IMR-90 (cell line): ENCODE data around the gene PPP1R13B. TPM values are rescaled to one million over a fixed set of nuclear protein-coding genes. Genes with fewer than 3 reads are reported as not detected.

Source experiments
- ATAC-seq: fragments of 200-7000 bp; cut with Tn5 transposase; 2 replicates; pipeline ENCODE4 v1.9.1; 2020; ENCODE audit warnings: low read depth, mild to moderate bottlenecking, moderate library complexity
- BruUV-seq: library from RNA; stranded (reverse); fragments of 400-500 nt; replicated peaks from 2 replicates; lab custom pipeline; 2021; lab: Mats Ljungman, UMichigan
- CTCF ChIA-PET: fragments of 300-600 bp; formaldehyde crosslinking; extraction: SDS; loops from one replicate; lab custom pipeline; 2021; ENCODE audit warnings: antibody characterized with exemption; lab: Yijun Ruan, JAX
- POLR2A ChIA-PET: fragments of 300-600 bp; sonication (Branson Sonifier 250); formaldehyde crosslinking; loops from one replicate; lab custom pipeline; 2022; ENCODE audit warnings: antibody characterized with exemption; ENCODE audit not compliant: unreplicated experiment; lab: Charles Lee
- DNase-seq: peaks from one replicate; pipeline ENCODE4 v3.0.0; 2013
- H2AFZ ChIP-seq: replicated peaks from 2 replicates; pipeline ENCODE3; 2013; ENCODE audit warnings: low read length, mild to moderate bottlenecking; ENCODE audit not compliant: poor library complexity
- H2AK5ac ChIP-seq: 2 replicates; pipeline ENCODE4 v1.6.1; 2013; ENCODE audit warnings: low read depth, low read length, inconsistent platforms
- H2AK9ac ChIP-seq: replicated peaks from 2 replicates; pipeline ENCODE3; 2013; ENCODE audit warnings: mild to moderate bottlenecking, low read depth, low read length, moderate library complexity; ENCODE audit not compliant: poor library complexity
- H2BK120ac ChIP-seq: 2 replicates; pipeline ENCODE4 v1.6.1; 2013; ENCODE audit warnings: low read depth, low read length, inconsistent platforms
- H2BK15ac ChIP-seq: 3 replicates; pipeline ENCODE4 v1.6.1; 2013; ENCODE audit warnings: low read depth, low read length, inconsistent platforms
- H2BK20ac ChIP-seq: 2 replicates; pipeline ENCODE4 v1.6.1; 2013; ENCODE audit warnings: low read depth, mild to moderate bottlenecking, inconsistent platforms, low read length, moderate library complexity
- H2BK5ac ChIP-seq: 2 replicates; pipeline ENCODE4 v1.6.1; 2013; ENCODE audit warnings: mild to moderate bottlenecking, low read depth, low read length, inconsistent platforms; ENCODE audit not compliant: poor library complexity, severe bottlenecking
- H3K14ac ChIP-seq: replicated peaks from 2 replicates; pipeline ENCODE4 v1.6.1; 2013; ENCODE audit warnings: low read depth, low read length, inconsistent platforms
- H3K18ac ChIP-seq: 2 replicates; pipeline ENCODE4 v1.6.1; 2013; ENCODE audit warnings: low read depth, low read length, control low read depth
- H3K23ac ChIP-seq: 2 replicates; pipeline ENCODE4 v1.6.1; 2013; ENCODE audit warnings: low read depth, low read length, inconsistent platforms
- H3K27ac ChIP-seq: 2 replicates; pipeline ENCODE4 v1.5.1; 2013; ENCODE audit warnings: mild to moderate bottlenecking, control low read depth, low read length; ENCODE audit not compliant: insufficient read depth
- H3K27me3 ChIP-seq: 2 replicates; pipeline ENCODE4 v1.6.1; 2013; ENCODE audit warnings: low read length; ENCODE audit not compliant: control insufficient read depth, insufficient read depth
- H3K36me3 ChIP-seq: 2 replicates; pipeline ENCODE4 v1.6.1; 2013; ENCODE audit warnings: low read length, mixed read lengths; ENCODE audit not compliant: control insufficient read depth, insufficient read depth
- H3K4ac ChIP-seq: 2 replicates; pipeline ENCODE4 v1.6.1; 2013; ENCODE audit warnings: low read depth, low read length, inconsistent platforms
- H3K4me1 ChIP-seq: 2 replicates; pipeline ENCODE4 v1.6.1; 2013; ENCODE audit warnings: low read length, mixed read lengths; ENCODE audit not compliant: control insufficient read depth, insufficient read depth
- H3K4me2 ChIP-seq: 2 replicates; pipeline ENCODE4 v1.6.1; 2013; ENCODE audit warnings: low read depth, mild to moderate bottlenecking, control low read depth, low read length, moderate library complexity
- H3K4me3 ChIP-seq: 2 replicates; pipeline ENCODE4 v1.5.1; 2013; ENCODE audit warnings: low read depth, mild to moderate bottlenecking, control low read depth, low read length, moderate library complexity; ENCODE audit not compliant: insufficient read depth
- H3K56ac ChIP-seq: 2 replicates; pipeline ENCODE4 v1.6.1; 2013; ENCODE audit warnings: low read length, inconsistent platforms; ENCODE audit not compliant: insufficient read depth; ENCODE audit errors: extremely low read depth
- H3K79me1 ChIP-seq, 2 experiments: 2 replicates each; pipeline ENCODE4 v1.6.1; 2013; ENCODE audit warnings: low read length in 2 of 2, inconsistent platforms in 1 of 2, low read depth in 1 of 2
- H3K9ac ChIP-seq: 2 replicates; pipeline ENCODE4 v1.6.1; 2013; ENCODE audit warnings: low read depth, low read length, control low read depth
- H3K9me1 ChIP-seq: 2 replicates; pipeline ENCODE4 v1.6.1; 2013; ENCODE audit warnings: low read length, inconsistent platforms; ENCODE audit not compliant: insufficient read depth
- H3K9me3 ChIP-seq: 2 replicates; pipeline ENCODE4 v1.6.1; 2013; ENCODE audit warnings: low read length; ENCODE audit not compliant: control insufficient read depth, insufficient read depth
- H4K20me1 ChIP-seq: 2 replicates; pipeline ENCODE4 v1.6.1; 2013; ENCODE audit warnings: low read length, inconsistent platforms; ENCODE audit not compliant: insufficient read depth
- H4K5ac ChIP-seq: 2 replicates; pipeline ENCODE4 v1.6.1; 2013; ENCODE audit warnings: mild to moderate bottlenecking, low read depth, low read length, control low read depth
- H4K8ac ChIP-seq, 2 experiments: 2 replicates each; pipeline ENCODE4 v1.6.1; 2013; ENCODE audit warnings: low read depth in 2 of 2, low read length in 2 of 2, control low read depth in 1 of 2, inconsistent platforms in 1 of 2
- H4K91ac ChIP-seq: 2 replicates; pipeline ENCODE4 v1.6.1; 2013; ENCODE audit warnings: low read depth, low read length, inconsistent platforms; ENCODE audit not compliant: insufficient read depth
- BHLHE40 ChIP-seq: fragments of 150-350 bp; IDR thresholded peaks from 2 replicates; pipeline ENCODE4 v1.6.1; 2016; ENCODE audit warnings: mild to moderate bottlenecking, low read depth, low read length
- CEBPB ChIP-seq: IDR thresholded peaks from 2 replicates; pipeline ENCODE4 v1.6.1; 2012; ENCODE audit warnings: low read depth, low read length, improper control_type of control experiment
- CHD1 ChIP-seq: IDR thresholded peaks from 2 replicates; pipeline ENCODE4 v1.6.1; 2012; ENCODE audit warnings: low read depth, low read length, improper control_type of control experiment
- FOS ChIP-seq: fragments of 150-350 bp; IDR thresholded peaks from 2 replicates; pipeline ENCODE4 v1.6.1; 2016; ENCODE audit warnings: low read depth, low read length
- MAFK ChIP-seq: IDR thresholded peaks from 2 replicates; pipeline ENCODE4 v1.6.1; 2012; ENCODE audit warnings: low read depth, low read length, improper control_type of control experiment
- MAZ ChIP-seq: IDR thresholded peaks from 2 replicates; pipeline ENCODE4 v1.6.1; 2012; ENCODE audit warnings: low read depth, mild to moderate bottlenecking, low read length, improper control_type of control experiment, moderate library complexity, borderline replicate concordance
- MXI1 ChIP-seq: IDR thresholded peaks from 2 replicates; pipeline ENCODE4 v1.6.1; 2012; ENCODE audit warnings: low read depth, mild to moderate bottlenecking, low read length, moderate library complexity, borderline replicate concordance
- NFE2L2 ChIP-seq: fragments of 150-350 bp; IDR thresholded peaks from 2 replicates; pipeline ENCODE4 v1.6.1; 2016; ENCODE audit warnings: low read depth, mild to moderate bottlenecking, low read length
- POLR2A ChIP-seq: IDR thresholded peaks from 2 replicates; pipeline ENCODE4 v1.6.1; 2012; ENCODE audit warnings: mild to moderate bottlenecking, low read depth, low read length
- RAD21 ChIP-seq: IDR thresholded peaks from 2 replicates; pipeline ENCODE4 v1.6.1; 2012; ENCODE audit warnings: low read length, improper control_type of control experiment
- RCOR1 ChIP-seq: IDR thresholded peaks from 2 replicates; pipeline ENCODE4 v1.6.1; 2012; ENCODE audit warnings: mild to moderate bottlenecking, low read length, improper control_type of control experiment; ENCODE audit not compliant: insufficient replicate concordance
- RFX5 ChIP-seq: IDR thresholded peaks from 2 replicates; pipeline ENCODE4 v1.8.0; 2012; ENCODE audit warnings: low read depth, mild to moderate bottlenecking, low read length, moderate library complexity
- SMC3 ChIP-seq: fragments of 150-350 bp; IDR thresholded peaks from 2 replicates; pipeline ENCODE4 v1.6.1; 2016; ENCODE audit warnings: low read depth, mild to moderate bottlenecking, antibody characterized with exemption, low read length, moderate library complexity
- WGBS, 2 experiments: methylation state at CpG; one replicate each; pipeline versions ENCODE4 v1.1.5 to v1.1.7; 2013; ENCODE audit warnings: missing lambda C conversion rate in 2 of 2; ENCODE audit not compliant: insufficient read length in 1 of 2; ENCODE audit errors: extremely low coverage in 2 of 2; 5-methylcytosine and 5-hydroxymethylcytosine counted together
- dilution Hi-C: fragments of 300-500 bp; cut with HindIII; formaldehyde crosslinking; loops from one replicate; pipeline ENCODE4 v1.14.3; 2018; ENCODE audit warnings: low sequenced_read_pairs; ENCODE audit not compliant: unreplicated experiment
- in situ Hi-C: fragments of 300-500 bp; cut with MboI; formaldehyde crosslinking; loops from 3 replicates; pipeline ENCODE4 v1.14.3; 2019; ENCODE audit warnings: low sequenced_read_pairs, inconsistent platforms, mixed read lengths
- intact Hi-C: fragments of 100-400 bp; cut with micrococcal nuclease; formaldehyde crosslinking; loops from 2 replicates; pipeline ENCODE4 v1.10.0; 2022
- polyA plus RNA-seq, 3 experiments: library from polyadenylated mRNA; depleted of rRNA; stranded (reverse); fragments of >200 nt; gene quantifications; 2 replicates each; pipeline ENCODE4 v1.2.3, GENCODE V29; 2012; ENCODE audit warnings: low replicate concordance in 1 of 3
- total RNA-seq: library from RNA; depleted of rRNA; stranded (reverse); fragments of >200 nt; gene quantifications from 2 replicates; pipeline ENCODE4 v1.2.3, GENCODE V29; 2012
- TF ChIP-seq, protein P1 (sequence below): conservative IDR thresholded peaks from 2 replicates; pipeline ENCODE4 v1.5.1; 2012; ENCODE audit warnings: mild to moderate bottlenecking, low read depth, low read length, improper control_type of control experiment
- TF ChIP-seq, protein P2 (sequence below): fragments of 150-350 bp; IDR thresholded peaks from 2 replicates; pipeline ENCODE4 v1.6.1; 2017; ENCODE audit warnings: mild to moderate bottlenecking, antibody characterized with exemption, low read length, low read depth
- TF ChIP-seq, protein P3 (sequence below): fragments of 150-350 bp; IDR thresholded peaks from 2 replicates; pipeline ENCODE4 v1.6.1; 2016; ENCODE audit warnings: low read depth, mild to moderate bottlenecking, low read length, moderate library complexity, borderline replicate concordance

PPP1R13B gene
- total and polyA plus RNA-seq, 2 of the 4 experiments (the other 2 are of a cell fraction), result 1.6 to 2.8 TPM

DNA sequence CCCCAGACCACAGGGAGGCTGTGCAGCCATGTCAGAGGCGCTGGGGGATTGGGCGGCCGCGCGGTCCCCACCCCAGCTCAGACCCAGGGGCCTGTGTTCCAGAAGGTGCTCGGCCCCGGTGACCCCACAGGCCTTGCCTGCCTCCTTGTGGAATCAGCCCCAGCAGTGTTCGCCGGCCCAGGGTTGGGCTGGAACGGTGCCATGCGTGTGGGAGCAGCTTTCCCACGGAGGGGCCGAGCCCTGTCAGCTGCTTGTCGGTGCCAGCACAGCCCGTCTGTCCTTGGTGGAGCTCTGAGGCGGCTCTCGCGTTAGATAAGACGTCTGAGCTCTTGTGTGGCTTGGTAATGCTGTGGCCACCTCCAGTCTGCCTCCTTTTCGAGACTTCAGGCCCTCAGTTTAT is 123.3 kb downstream of the PPP1R13B start:
- Histone ChIP-seq H3K27ac (no peak overlapping the region), H3K4me2 (no peak overlapping the region), H4K20me1 (peaks cover 68% of the 10 kb centered on the region), H3K9me3 (no peaks in the 10 kb centered on the region), H2BK5ac (no peak overlapping the region), H3K4me1 (no peaks in the 10 kb centered on the region), H2BK120ac (no peak overlapping the region), H4K5ac (no peak overlapping the region), H2AK9ac (no peak overlapping the region), H3K4me3 (no peak overlapping the region), H3K23ac (no peak overlapping the region), H2AFZ (no peak overlapping the region), H3K14ac (no peak overlapping the region), H3K36me3 (peaks cover 16% of the 10 kb centered on the region), H3K56ac (no peak overlapping the region), H2AK5ac (no peak overlapping the region), H3K9ac (no peak overlapping the region), H4K8ac (no peak overlapping the region), H2BK20ac (no peak overlapping the region), H3K27me3 (no peaks in the 10 kb centered on the region), H3K18ac (no peak overlapping the region), H4K91ac (no peak overlapping the region), H3K79me1 (peaks cover 18 to 57% of the 10 kb centered on the region in 2 experiments), H2BK15ac (no peak overlapping the region), H3K4ac (no peak overlapping the region), H3K9me1 (peaks cover 10% of the 10 kb centered on the region)
- intact Hi-C loops (no loop called here), dilution Hi-C loops (no loop called here), in situ Hi-C loops (no loop called here)
- ATAC-seq, result 0 out of 2 replicates have a peak, but pooled peaks have one; percentile 21
- no peak for TF ChIP-seq SMC3
- no peak for TF ChIP-seq CEBPB
- TF ChIP-seq, protein P1, sequence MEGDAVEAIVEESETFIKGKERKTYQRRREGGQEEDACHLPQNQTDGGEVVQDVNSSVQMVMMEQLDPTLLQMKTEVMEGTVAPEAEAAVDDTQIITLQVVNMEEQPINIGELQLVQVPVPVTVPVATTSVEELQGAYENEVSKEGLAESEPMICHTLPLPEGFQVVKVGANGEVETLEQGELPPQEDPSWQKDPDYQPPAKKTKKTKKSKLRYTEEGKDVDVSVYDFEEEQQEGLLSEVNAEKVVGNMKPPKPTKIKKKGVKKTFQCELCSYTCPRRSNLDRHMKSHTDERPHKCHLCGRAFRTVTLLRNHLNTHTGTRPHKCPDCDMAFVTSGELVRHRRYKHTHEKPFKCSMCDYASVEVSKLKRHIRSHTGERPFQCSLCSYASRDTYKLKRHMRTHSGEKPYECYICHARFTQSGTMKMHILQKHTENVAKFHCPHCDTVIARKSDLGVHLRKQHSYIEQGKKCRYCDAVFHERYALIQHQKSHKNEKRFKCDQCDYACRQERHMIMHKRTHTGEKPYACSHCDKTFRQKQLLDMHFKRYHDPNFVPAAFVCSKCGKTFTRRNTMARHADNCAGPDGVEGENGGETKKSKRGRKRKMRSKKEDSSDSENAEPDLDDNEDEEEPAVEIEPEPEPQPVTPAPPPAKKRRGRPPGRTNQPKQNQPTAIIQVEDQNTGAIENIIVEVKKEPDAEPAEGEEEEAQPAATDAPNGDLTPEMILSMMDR, result no peak
- no peak for TF ChIP-seq NFE2L2
- TF ChIP-seq MAFK, result no peak
- TF ChIP-seq MXI1, result no peak
- TF ChIP-seq, protein P2, sequence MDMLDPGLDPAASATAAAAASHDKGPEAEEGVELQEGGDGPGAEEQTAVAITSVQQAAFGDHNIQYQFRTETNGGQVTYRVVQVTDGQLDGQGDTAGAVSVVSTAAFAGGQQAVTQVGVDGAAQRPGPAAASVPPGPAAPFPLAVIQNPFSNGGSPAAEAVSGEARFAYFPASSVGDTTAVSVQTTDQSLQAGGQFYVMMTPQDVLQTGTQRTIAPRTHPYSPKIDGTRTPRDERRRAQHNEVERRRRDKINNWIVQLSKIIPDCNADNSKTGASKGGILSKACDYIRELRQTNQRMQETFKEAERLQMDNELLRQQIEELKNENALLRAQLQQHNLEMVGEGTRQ, result no peak
- TF ChIP-seq, protein P3, sequence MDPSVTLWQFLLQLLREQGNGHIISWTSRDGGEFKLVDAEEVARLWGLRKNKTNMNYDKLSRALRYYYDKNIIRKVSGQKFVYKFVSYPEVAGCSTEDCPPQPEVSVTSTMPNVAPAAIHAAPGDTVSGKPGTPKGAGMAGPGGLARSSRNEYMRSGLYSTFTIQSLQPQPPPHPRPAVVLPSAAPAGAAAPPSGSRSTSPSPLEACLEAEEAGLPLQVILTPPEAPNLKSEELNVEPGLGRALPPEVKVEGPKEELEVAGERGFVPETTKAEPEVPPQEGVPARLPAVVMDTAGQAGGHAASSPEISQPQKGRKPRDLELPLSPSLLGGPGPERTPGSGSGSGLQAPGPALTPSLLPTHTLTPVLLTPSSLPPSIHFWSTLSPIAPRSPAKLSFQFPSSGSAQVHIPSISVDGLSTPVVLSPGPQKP, result no peak
- TF ChIP-seq RAD21, result no peak
- no peak for TF ChIP-seq MAZ
- TF ChIP-seq FOS, result no peak
- no peak for TF ChIP-seq CHD1
- no peak for TF ChIP-seq RFX5
- no peak for TF ChIP-seq BHLHE40
- no peak for TF ChIP-seq POLR2A
- no peak for TF ChIP-seq RCOR1
- BruUV-seq, result no TSS peak
- DNase-seq, result peak; percentile 36
- ChIA-PET CTCF (no interaction called here), POLR2A (no interaction called here)
- WGBS, 2 experiments, result 66% methylated on average over 14 of the region's 20 CpGs; no CpG with 5 or more reads in 1 of the 2 experiments
